Stimulated activated CD8-positive, alpha-beta memory T cell treated with anti-CD3 and anti-CD28 coated beads, Interleukin-15, amount 100 ng/mL, for 48 hours (primary cell): ENCODE measurements around the gene MYO10.
"Not testable (repeated sequence)": the region's sequence is repeated elsewhere in the genome, so short reads cannot be mapped to it uniquely, and the experiment has no call there.

Experiments used
- DNase-seq, 2 donors: peaks; one replicate each; pipeline ENCODE4 v3.0.0-alpha.2; 2020; ENCODE audit warnings: low read depth in 2 of 2

The MYO10 gene

DNA sequence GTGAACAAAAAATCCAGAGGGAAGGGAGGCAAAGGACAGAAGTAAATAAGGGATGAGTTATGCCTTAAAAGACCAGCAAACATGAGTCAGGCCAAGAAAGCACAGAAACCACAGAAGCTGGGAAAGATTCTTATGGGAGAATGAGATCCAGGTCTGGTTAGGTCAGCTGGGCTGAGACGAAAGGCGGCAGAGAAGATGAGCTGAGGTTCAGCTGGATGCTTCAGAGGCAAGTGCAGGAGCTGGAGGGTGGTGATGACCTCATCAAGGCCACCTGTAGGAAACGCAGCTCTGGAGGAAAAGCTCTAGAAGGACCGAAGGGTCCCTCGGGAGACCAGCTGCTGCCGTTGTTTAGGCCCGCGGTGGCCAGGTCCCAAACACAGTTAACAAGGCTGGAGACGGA lies 152.0 kb downstream of the MYO10 start:
- DNase-seq, result no peak

- no peak for DNase-seq
These were observed 154.1 kb downstream of the MYO10 start for GRCh38 chr5:16781828-16782626.

DNA sequence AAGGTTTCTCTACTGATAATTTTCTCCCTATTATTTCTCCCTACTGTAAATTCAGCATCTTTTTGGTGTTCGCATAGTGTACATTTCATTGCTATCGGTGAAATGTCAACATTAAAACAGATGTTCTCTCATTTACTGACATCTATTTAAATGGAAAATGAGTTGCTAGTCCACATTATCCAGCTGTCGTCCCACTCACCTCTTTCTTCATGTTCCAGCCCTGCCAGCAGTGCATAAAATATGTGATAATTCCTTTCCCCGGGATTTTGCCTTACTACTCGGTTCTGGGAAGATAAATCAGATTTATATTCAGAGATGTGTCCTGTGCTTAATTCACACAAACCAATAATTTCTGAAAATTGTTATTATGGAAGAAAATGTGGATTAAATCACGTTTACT lies 155.8 kb downstream of the MYO10 start:
- DNase-seq, result no peak

- no peak for DNase-seq
These were observed 158.7 kb downstream of the MYO10 start for GRCh38 chr5:16777432-16777831.

DNA sequence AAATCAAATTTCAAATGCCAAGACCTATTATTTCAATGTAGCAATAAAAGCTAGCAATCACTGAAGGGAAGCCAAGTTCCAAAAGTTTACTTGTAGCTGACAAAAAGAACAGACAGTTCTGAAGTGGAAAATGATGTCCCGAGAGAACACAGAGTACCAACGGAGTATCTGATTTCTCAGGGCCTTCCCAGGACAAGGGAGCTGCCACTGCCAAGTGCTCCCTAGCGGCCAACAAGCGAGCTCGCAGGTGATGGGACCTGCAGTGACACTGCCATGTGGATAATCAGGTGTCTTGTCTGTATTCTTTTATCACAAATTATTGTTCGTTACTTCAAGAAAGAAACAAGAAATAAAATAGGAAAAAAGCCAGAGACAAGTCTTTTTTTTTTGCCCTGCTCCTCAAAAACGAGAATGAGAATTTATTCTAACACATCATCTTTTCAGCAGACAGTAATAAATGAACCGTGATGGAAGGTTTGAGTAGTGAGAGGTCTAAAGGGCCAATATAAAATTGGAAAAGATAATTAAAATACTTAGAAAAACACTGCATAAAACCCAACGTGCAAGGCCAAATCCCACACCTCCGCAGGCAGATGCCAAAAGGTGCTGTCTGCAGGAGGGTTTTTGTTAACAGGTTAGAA lies 159.4 kb downstream of the MYO10 start:
- DNase-seq, result no peak

GRCh38 chr5:16774806-16775205 lies 161.3 kb downstream of the MYO10 start:
- no peak for DNase-seq

DNA sequence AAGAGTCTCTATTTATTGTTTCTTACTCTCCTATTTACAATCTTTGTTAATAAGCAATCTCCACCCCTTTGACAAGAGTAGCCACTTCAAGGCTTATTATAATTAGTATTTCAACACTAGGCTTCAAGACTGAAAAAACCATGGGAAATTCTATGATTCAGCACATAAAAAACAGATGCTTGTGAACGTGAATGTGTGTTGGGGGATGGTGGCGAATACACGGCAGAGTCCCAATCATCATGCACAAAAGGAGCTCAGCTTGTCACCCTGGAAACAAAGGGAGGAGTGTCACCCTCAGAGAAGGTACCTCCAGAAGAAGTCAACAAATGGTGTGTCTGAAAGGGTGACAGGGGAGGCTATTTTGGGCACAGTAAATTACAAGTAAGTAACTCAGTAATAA lies 162.1 kb downstream of the MYO10 start:
- no peak for DNase-seq

- DNase-seq, result no peak
These were observed 163.5 kb downstream of the MYO10 start for GRCh38 chr5:16772556-16772955.

DNA sequence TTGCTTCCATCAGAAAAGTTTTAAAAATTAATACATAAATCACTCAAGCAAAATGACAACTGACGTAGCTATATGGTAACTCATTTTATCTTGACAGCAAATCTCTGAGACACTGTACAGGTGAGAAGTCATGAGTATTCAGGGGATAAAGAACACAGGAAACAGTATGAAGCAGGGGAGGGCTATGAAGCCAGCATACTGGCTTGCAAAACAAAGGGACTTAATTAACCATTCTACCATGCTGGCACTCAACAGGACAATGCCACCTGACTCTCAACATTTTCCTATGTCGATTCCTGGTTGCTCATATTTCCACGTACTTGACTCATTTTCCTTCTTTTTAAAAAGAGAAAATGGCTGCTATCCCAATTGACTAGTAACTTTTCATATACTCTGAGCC lies 167.9 kb downstream of the MYO10 start:
- no peak for DNase-seq

DNA sequence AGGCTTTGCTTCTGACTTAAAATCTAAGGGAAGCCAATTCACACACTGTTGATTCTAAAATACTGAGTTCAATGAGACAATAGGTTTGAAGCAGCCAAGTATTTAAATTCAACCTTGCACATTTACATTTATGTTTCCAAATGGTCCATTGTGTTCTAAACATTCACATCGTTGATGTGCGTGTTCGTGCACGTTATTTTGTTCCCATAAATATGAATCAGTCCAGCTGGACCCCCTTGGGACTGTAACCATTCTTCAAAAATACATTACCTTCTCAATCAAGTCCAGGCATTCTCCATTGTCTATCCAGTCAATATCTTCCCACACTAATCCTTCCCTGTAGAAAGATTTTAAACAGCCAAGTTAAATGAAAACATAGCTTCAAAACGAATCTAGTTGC lies 172.9 kb downstream of the MYO10 start:
- no peak for DNase-seq

DNA sequence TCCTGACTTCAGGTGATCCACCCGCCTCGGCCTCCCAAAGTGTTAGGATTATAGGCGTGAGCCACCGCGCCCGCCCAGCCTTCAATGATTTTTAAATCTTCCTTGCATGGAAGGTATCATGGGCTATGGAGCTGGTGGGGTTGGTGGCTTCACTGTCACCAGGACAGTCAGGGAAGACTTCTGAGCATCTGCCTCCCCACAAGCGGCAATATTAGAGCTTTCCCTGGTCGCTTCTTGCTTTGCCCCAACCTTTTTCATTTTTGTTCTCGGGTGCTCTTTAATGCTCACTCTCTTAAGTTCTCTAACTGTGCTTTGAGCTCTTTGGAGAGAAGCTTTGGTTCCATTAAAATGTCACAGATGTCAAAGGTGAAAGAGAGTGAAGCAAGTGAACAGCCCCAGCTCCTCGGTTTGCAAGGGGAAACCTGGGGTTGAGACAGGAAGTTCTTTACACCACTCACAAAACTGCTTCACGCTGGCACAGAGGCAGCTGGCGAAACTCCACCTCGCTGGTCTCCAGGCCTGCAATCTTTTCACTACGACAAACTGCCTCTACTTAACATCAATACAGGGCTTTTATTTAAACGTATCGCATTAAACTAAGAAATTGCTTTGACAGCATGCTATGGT lies 176.8 kb downstream of the MYO10 start:
- no peak for DNase-seq

GRCh38 chr5:16757989-16758501 lies 178.0 kb downstream of the MYO10 start:
- no peak for DNase-seq

GRCh38 chr5:16757577-16757976 lies 178.5 kb downstream of the MYO10 start:
- DNase-seq, result not testable (repeated sequence)

GRCh38 chr5:16757146-16757545 lies 178.9 kb downstream of the MYO10 start:
- DNase-seq, result no peak

DNA sequence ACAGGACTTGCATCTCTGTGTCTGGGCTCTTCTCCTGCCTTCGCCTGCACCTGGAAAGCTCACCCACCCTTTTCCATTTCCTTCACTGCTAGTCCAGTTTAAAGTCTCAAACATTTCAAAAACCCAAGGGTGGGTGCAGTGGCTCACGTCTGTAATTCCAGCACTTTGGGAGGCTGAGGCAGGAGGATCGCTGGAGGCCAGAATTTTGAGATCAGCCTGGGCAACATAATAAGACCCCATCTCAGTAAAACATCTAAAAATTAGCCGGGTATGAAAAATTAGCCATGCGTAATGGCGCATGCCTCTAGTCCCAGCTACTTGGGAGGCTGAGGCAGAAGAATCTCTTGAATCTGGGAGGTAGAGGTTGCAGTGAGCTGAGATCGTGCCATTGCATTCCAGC lies 179.4 kb downstream of the MYO10 start:
- no peak for DNase-seq

GRCh38 chr5:16755641-16756040 lies 180.4 kb downstream of the MYO10 start:
- DNase-seq, result no peak

GRCh38 chr5:16754601-16755000 lies 181.5 kb downstream of the MYO10 start:
- no peak for DNase-seq

GRCh38 chr5:16754086-16754485 lies 182.0 kb downstream of the MYO10 start:
- DNase-seq, result no peak

DNA sequence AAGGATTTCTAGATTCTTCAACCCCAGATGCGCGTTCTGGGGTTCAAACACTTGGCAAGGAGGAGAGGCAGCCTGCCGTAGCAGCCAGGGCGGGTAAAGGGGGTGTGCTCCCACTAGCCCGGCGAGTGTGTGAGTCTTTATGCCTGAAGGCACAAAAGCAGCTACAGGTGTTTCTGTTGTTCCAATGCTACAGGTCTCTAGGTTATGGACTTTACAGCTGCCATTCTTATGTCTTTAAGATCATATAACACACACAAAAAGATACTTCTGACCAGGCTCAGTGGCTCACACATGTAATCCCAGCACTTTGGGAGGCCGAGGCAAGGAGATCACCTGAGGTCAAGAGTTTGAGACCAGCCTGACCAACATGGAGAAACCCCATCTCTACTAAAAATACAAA lies 185.6 kb downstream of the MYO10 start:
- no peak for DNase-seq

DNA sequence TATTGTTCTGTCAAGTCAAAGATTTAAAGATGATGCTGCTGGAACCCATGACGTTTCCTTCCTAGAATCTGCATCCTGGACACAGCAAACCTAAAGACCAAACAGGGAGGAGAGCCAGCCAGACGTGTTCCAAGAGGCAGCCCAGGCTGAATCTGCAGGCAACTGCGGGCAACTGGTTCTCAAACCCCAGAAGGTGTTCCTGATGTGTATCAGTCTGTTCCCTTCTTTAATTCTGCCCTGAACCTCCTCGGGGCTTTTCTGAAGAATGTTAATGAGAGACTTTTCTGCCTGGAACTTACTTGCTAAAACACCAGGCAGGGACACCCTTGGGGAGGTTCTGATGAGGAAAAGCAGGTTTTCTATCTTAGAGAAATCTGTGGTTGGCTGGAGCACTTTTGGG lies 186.5 kb downstream of the MYO10 start:
- no peak for DNase-seq

DNA sequence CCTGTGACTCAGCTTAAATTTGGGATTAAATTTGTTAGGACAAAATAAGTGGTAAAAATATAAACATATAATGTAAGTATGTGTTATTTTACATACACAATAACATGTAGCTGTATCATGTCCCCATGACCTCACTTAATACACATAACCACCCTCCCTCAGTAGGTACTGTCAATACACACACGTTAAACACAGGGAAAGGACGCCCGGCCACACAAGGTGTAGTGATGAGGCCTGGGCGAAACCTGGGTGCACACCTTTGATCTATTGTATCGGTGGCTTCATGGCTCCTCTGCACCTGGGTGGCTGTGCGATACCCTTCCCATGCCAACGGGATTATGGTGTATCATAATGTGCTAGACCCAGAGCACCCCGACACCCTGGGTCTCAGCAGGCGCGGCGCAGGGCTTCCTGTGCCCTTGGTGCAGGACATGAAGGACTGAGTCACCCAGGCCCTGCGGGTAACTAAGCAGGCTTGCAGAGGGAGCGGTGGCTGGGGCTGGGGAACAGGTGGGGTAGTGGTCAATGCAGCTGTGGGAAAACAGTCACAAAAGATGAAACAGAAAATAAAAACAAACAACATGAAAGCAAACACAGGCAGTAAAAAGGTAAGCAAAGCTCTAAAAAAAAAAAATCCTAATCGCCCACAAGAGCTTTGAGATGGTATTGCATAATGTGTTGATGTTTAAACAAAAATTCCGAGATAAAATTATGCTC lies 191.8 kb downstream of the MYO10 start:
- DNase-seq, result no peak

DNA sequence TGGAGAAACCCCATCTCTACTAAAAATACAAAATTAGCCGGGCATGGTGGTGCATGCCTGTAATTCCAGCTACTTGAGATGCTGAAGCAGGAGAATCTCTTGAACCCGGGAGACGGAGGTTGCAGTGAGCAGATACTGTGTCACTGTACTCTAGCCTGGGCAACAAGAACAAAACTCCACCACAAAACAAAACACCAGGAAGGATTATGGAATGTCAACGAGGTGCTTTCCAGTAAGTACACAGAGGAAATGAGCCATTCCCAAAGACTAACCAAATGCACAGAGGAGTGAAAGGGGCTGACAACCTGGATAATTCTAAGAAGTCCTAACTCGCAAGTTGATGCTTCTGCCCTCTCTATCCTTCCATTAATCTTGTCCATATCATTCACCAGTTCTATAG lies 193.2 kb downstream of the MYO10 start:
- no peak for DNase-seq
